ENCODE data around the gene NEURL1. TPM values are rescaled to one million over a fixed set of nuclear protein-coding genes. Genes with fewer than 3 reads are reported as not detected.

Gene NEURL1
- total RNA-seq, 1 donor, result under 0.01 TPM

GRCh38 chr10:103491729-103492364 lies 1.7 kb upstream of the NEURL1 start:
- peak; percentile 97 for DNase-seq (ENCODE audit: low read depth)
- H3K4me3 ChIP-seq (ENCODE audit: low read depth, low read length), result no peak overlapping the region
- no peak for TF ChIP-seq CTCF (IDR thresholded peaks at IDR 0.05; ENCODE audit: insufficient read depth, low read depth, low read length)

- H3K4me3 ChIP-seq (ENCODE audit: low read depth, low read length), result no peak overlapping the region
- no peak for TF ChIP-seq CTCF (IDR thresholded peaks at IDR 0.05; ENCODE audit: insufficient read depth, low read depth, low read length)
- DNase-seq (ENCODE audit: low read depth), result no peak
These were observed 747 bp upstream of the NEURL1 start for GRCh38 chr10:103492655-103493261.

GRCh38 chr10:103493916-103494877 lies 692 bp downstream of the NEURL1 start:
- no peak for TF ChIP-seq CTCF (IDR thresholded peaks at IDR 0.05; ENCODE audit: insufficient read depth, low read depth, low read length)
- H3K4me3 ChIP-seq (ENCODE audit: low read depth, low read length), result peak overlapping the region; percentile 34
- DNase-seq (ENCODE audit: low read depth), result no peak

GRCh38 chr10:103495321-103495720 lies 1.8 kb downstream of the NEURL1 start:
- no peak overlapping the region for H3K4me3 ChIP-seq (ENCODE audit: low read depth, low read length)
- no peak for TF ChIP-seq CTCF (IDR thresholded peaks at IDR 0.05; ENCODE audit: insufficient read depth, low read depth, low read length)
- no peak for DNase-seq (ENCODE audit: low read depth)

- H3K4me3 ChIP-seq (ENCODE audit: low read depth, low read length), result no peak overlapping the region
- no peak for TF ChIP-seq CTCF (IDR thresholded peaks at IDR 0.05; ENCODE audit: insufficient read depth, low read depth, low read length)
- no peak for DNase-seq (ENCODE audit: low read depth)
These were observed 3.8 kb downstream of the NEURL1 start for GRCh38 chr10:103497161-103497915.

GRCh38 chr10:103498936-103499638 lies 5.6 kb downstream of the NEURL1 start:
- no peak overlapping the region for H3K4me3 ChIP-seq (ENCODE audit: low read depth, low read length)
- DNase-seq (ENCODE audit: low read depth), result no peak
- TF ChIP-seq CTCF (IDR thresholded peaks at IDR 0.05; ENCODE audit: insufficient read depth, low read depth, low read length), result no peak

Data from fibroblast of villous mesenchyme (primary cell).